Nephron progenitor cell (in vitro differentiated cells): ENCODE measurements around the gene REG1A.

ENCODE experiments used
- DNase-seq: peaks from one replicate; pipeline ENCODE4 v3.0.0; 2021
- H3K27ac Mint-ChIP-seq: 2 replicates; pipeline ENCODE4 v1.8.0; 2021; ENCODE audit warnings: mild to moderate bottlenecking, moderate library complexity, mixed read lengths
- H3K27me3 Mint-ChIP-seq: 2 replicates; pipeline ENCODE4 v1.8.0; 2021; ENCODE audit warnings: mild to moderate bottlenecking, low read depth, mixed read lengths; ENCODE audit not compliant: poor library complexity
- H3K36me3 Mint-ChIP-seq: 2 replicates; pipeline ENCODE4 v1.8.0; 2021; ENCODE audit warnings: low read depth, mixed read lengths
- H3K4me1 Mint-ChIP-seq: 2 replicates; pipeline ENCODE4 v1.8.0; 2021; ENCODE audit warnings: mixed read lengths
- H3K4me3 Mint-ChIP-seq: 2 replicates; pipeline ENCODE4 v1.8.0; 2021; ENCODE audit warnings: mild to moderate bottlenecking, moderate library complexity, mixed read lengths
- H3K9me3 Mint-ChIP-seq: 2 replicates; pipeline ENCODE4 v1.8.0; 2021; ENCODE audit warnings: mild to moderate bottlenecking, moderate library complexity, mixed read lengths
- CTCF ChIP-seq: fragments of 200-600 bp; sonication (generic); IDR thresholded peaks from 2 replicates; pipeline ENCODE4 v1.5.0; 2021; ENCODE audit warnings: antibody characterized with exemption

Gene REG1A

DNA sequence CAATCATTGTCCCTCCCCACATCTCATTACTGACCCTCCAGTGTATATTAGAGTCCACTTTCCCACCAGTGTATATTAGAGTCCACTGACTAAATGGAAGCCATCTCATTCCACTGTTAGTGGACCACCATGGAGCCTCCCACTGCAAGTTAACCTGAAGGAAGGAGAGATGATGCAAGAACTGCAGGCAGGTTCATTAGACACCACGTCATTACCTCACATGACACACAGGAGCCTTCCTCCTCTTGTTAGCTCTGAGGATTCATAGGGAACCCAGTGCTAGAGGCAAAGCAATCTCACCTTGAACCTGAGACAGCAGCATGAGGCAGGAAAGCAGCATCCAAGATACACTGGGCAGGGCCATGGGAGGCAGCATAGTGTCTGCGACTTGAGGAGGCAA lies 38.7 kb downstream of the REG1A start:
- Mint-ChIP-seq H3K4me1 (peaks cover 16% of the 10 kb centered on the region), H3K27me3 (no peaks in the 10 kb centered on the region), H3K4me3 (no peak overlapping the region), H3K27ac (no peak overlapping the region), H3K9me3 (no peaks in the 10 kb centered on the region), H3K36me3 (no peaks in the 10 kb centered on the region)
- TF ChIP-seq CTCF: no peak
- no peak for DNase-seq

- Mint-ChIP-seq H3K27me3 (no peaks in the 10 kb centered on the region), H3K36me3 (no peaks in the 10 kb centered on the region), H3K4me1 (peaks cover 16% of the 10 kb centered on the region), H3K27ac (no peak within 1 kb of the TSS), H3K4me3 (no peak within 1 kb of the TSS), H3K9me3 (no peaks in the 10 kb centered on the region)
- DNase-seq: no peak
- TF ChIP-seq CTCF: no peak
Observed at GRCh38 chr2:79159653-79160052, 39.4 kb downstream of the REG1A start, which contains the start of gene REG3A. REG3A (minus strand) TSS chr2:79159753; CDS start chr2:79159405, 348 bp downstream.

- Mint-ChIP-seq H3K27ac (no peak overlapping the region), H3K27me3 (no peaks in the 10 kb centered on the region), H3K4me3 (no peak overlapping the region), H3K36me3 (no peaks in the 10 kb centered on the region), H3K4me1 (peaks cover 16% of the 10 kb centered on the region), H3K9me3 (no peaks in the 10 kb centered on the region)
- no peak for TF ChIP-seq CTCF
- DNase-seq: no peak
Observed at GRCh38 chr2:79162132-79162531, 41.8 kb downstream of the REG1A start.

- H3K36me3 Mint-ChIP-seq: no peaks in the 10 kb centered on the region
- H3K9me3 Mint-ChIP-seq: no peaks in the 10 kb centered on the region
- no peak for DNase-seq
- no peaks in the 10 kb centered on the region for H3K27me3 Mint-ChIP-seq
- H3K4me3 Mint-ChIP-seq: no peak overlapping the region
- H3K4me1 Mint-ChIP-seq: peaks cover 16% of the 10 kb centered on the region
- no peak for TF ChIP-seq CTCF
- H3K27ac Mint-ChIP-seq: no peak overlapping the region
Observed at GRCh38 chr2:79162801-79163200, 42.5 kb downstream of the REG1A start.

DNA sequence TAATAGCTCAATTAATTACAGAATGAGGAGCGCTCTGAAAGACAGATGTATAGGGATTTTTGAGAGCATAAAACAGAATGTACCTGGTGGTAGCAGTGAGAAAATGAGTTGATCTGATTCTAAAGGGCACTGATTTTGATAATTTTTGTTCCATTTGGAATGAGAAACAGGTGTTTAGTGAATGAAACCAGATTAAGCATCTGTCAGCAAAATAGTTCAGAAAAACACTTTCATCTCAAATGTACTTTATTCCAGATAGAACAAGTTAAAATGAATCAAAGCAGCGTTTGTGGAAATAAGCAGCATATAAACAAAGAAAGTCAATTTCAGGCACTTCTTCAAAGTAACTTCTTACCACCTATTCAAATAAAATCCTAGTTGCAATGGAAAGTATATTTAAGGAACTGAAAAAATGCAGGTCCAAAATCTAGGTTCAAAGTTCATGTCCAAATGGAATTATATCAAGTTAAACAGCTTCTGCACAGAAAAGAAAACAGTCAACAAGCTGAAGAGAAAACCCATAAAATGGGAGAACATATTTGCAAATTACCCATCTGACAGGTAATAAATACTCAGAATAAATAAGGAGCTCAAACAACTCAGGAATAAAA lies 51.2 kb downstream of the REG1A start:
- no peak overlapping the region for H3K4me3 Mint-ChIP-seq
- no peak overlapping the region for H3K27ac Mint-ChIP-seq
- no peak for TF ChIP-seq CTCF
- peaks cover 13% of the 10 kb centered on the region for H3K9me3 Mint-ChIP-seq
- no peak for DNase-seq
- peaks cover 4% of the 10 kb centered on the region for H3K36me3 Mint-ChIP-seq
- H3K4me1 Mint-ChIP-seq: no peaks in the 10 kb centered on the region
- H3K27me3 Mint-ChIP-seq: no peaks in the 10 kb centered on the region
